C1 segment of cervical spinal cord (tissue), 14 donors: ENCODE data around the gene P4HB.

ENCODE experiments used
- DNase-seq, 14 donors: peaks; one replicate each; lab custom pipeline; 2025; lab: John Stamatoyannopoulos, UW

Gene P4HB

DNA sequence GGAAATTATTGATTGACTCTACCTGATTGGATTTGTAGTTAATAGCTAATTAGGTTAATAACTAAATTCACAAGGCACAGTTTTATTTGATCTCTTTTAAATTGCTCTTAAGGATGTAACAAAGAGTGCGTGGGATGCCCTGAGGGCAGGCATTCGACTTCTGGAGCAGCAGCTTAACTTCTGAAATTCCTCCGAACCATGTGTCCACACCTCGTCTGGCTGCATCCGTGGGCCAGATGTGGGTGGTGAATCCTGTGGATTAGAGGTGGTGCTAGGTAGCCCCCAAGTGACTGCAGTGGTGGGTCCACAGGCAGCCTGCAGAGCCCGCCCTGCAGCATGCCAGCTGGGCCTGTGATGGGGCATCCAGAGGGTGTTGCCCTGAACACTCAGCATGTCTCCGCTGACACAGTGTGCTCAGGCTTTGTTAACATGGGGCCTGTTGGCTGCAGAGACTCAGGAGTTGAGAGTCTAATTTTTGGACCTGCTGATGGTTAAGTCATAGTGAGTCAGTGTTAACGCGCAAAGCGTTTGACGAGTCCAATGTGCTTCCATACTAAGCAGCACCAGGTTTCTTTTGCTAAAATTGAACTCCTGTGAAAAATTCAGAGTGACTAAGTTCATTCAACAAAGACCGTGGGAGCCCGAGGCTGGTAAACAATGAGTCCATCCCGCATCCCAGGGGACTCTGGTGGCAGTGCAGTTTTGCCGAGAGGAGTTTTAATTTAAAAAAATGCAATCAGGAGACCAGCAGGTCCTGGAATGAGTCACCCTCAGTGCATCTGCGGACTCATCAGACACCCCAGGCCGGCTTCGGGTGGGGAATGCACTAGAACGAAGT lies 37.9 kb upstream of the P4HB start:
- DNase-seq = no peak

GRCh38 chr17:81895400-81895799 lies 35.1 kb upstream of the P4HB start:
- no peak for DNase-seq

DNA sequence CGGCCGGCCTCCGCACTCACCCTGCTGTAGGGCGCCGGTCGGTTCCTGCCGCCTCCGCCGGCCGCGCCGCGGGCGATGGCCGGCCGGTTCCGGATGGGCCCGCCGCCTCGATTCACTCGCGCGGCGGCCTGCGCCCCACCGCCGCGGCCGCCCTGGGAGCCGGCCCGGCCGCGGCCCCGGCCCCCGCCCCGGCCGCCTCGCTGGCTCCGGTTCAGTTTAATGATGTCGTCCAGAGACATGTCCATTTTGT lies 30.9 kb upstream of the P4HB start:
- DNase-seq = no peak

GRCh38 chr17:81890447-81891302 lies 30.3 kb upstream of the P4HB start:
- DNase-seq = no peak

GRCh38 chr17:81889602-81890001 lies 29.3 kb upstream of the P4HB start:
- no peak for DNase-seq

GRCh38 chr17:81888988-81889595 lies 28.8 kb upstream of the P4HB start:
- DNase-seq = no peak

GRCh38 chr17:81888105-81888987 lies 28.0 kb upstream of the P4HB start:
- DNase-seq = no peak

DNA sequence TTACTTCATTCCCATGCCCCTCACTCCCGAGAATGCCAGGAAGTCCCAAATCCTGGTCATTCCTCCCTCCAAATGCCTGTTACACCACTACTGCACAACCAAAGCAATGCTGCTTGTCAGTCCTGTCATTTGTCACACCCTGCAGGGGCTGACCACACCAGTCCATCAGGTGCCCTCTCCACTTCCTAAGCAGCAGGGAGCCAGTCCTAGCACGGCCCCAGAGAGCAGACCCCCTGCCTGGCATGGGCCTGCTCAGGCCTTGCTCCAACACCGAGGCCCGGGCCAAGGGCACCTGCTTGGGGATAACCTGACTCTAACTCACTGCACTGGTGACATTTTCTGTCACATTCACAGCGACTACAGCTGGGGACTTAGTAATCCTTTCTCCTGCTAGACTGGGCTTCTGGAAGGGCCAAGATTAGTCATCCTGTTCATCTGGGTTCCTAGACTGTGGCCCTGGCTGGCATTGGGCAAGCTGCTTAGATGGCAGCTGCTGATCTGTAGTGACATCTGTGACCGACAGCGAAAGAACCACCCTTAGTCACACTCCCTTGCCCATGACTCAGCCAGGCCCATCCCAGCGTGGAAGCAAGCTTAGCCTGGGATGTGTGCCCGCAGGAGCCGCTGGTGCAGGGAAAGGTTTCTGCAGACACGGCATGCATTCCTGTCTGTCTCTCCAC lies 25.7 kb upstream of the P4HB start:
- DNase-seq = no peak

GRCh38 chr17:81885454-81885853 lies 25.1 kb upstream of the P4HB start:
- no peak for DNase-seq

DNA sequence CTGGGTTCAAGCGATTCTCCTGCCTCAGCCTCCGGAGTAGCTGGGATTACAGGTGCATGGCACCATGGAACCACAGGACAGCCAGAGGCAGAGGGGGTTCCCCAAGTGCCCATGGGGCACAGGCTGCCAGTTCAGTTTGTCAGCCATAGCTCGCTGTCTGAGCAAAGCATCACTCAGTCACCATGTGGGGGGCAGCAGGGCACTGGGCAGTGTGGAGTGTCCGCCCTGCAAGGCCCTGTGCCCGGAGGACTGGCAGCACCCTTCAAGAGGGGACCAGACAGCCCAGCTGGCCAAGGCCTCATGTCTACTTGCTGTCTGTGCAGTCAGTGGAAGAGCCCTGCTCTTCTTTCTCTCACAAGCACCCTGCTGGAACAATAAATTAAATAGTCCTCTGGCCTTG lies 24.6 kb upstream of the P4HB start:
- no peak for DNase-seq

DNA sequence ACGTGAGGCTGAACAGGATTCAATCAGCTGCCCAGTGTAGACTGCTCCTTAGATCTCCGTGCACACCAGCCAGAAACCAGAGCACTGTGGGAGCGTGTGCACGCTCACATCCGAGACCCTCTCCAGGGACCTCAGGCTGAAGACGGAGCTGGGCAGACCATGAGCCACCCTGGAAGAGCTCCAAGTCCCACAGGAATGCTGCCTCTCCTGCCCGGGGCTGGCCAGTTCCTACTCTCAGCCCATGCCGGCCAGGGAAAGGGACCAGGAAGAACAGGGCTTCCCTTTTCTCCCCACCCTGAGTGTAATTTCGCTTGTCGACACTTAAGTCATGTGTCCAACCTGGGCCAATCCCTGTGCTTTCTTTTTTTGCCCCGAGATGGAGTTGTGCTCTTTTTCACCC lies 24.2 kb upstream of the P4HB start:
- no peak for DNase-seq

GRCh38 chr17:81879121-81879520 lies 18.8 kb upstream of the P4HB start:
- no peak for DNase-seq

GRCh38 chr17:81878294-81878693 lies 18.0 kb upstream of the P4HB start:
- no peak for DNase-seq

GRCh38 chr17:81877569-81877968 lies 17.2 kb upstream of the P4HB start:
- no peak for DNase-seq

- DNase-seq = peak; percentile 34 to 95 (median 82)
Measured at GRCh38 chr17:81871387-81872230, 11.3 kb upstream of the P4HB start.

DNA sequence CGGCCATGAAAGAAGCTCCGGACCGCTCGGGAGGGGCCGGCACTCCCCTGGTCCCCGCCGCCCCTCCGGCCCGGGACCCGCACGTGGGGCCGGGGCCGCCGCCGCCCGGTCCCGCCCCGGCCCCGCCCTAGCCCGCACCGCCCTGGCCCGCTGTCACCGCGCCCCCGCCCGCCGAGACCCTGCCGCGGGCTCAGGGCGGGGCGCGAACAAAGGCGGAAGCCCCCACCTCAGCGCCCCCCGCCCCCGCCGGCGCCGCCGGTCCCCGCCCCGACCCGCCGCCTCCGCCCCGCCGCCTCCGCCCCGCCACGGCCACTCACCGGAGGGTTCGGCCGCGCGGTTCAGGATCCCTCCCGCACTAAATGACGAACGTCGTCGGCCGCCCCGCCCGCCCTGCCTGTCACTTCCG lies 10.6 kb upstream of the P4HB start, which contains the start of gene ARHGDIA:
ARHGDIA (minus strand) TSS at position 357 of the 406 bp plus-strand sequence. CDS start 1,407 bp downstream, outside the sequence.
- DNase-seq = no peak

- peak in 3 of 14 donors; percentile 5 to 40 (median 31) for DNase-seq
Measured at GRCh38 chr17:81870131-81870980, 10.0 kb upstream of the P4HB start.

DNA sequence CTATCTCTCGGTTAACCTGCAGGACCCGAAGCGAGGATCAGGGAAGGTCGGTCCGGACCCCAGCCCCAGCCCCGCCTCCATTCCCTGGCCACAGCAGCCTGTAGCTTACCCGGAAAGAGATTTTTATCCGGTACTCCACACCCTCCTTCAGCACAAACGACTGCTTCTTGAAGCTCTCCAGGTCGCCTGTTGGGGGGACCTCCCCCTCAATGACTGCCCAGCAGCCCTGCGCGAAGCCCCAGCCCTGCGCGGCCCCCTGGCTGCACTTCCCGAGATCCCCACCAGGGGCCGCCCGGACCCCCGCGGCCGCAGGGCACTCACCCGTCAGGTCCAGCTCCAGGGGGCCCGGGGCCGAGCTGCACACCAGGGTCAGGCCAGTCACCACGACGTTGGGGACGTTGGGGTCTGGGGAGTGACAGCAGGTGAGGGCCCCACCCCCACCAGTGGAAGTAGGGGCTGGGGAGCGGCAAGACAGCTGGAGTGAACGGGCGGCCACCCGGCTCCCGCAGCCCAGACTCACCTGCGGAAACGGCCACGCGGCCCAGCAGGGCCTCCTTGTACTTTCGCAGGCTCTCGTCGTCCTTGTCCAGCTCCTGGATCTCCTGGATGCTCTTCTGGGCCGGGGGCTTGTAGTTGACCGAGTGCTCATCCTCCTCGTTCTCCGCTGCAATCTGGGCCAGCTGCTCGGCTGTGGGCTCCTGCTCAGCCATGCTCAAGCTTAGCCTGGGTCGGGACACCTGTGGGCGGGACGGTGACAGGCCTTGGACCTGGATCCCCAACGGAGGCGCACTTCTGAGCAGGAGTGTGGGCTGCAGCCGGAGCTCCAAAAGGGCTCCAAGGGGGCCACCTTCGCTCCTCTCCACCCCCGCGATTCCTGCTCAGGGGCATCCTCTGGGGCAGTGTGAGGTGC lies 9.1 kb upstream of the P4HB start:
- peak in 1 of 14 donors; percentile 35 for DNase-seq
